GM18867 (cell line): ENCODE data around the gene MFRP.

Experiments
- ATAC-seq: cut with Tn5 transposase; IDR thresholded peaks from one replicate; pipeline ENCODE4 v1.9.1; 2021; ENCODE audit warnings: mild to moderate bottlenecking, moderate library complexity; ENCODE audit not compliant: unreplicated experiment

Gene MFRP

GRCh38 chr11:119338965-119339588 is 7.4 kb downstream of the MFRP start:
- ATAC-seq, result no peak

- ATAC-seq, result no peak
Observed at GRCh38 chr11:119338318-119338890, 8.1 kb downstream of the MFRP start.

GRCh38 chr11:119337581-119338317 is 8.8 kb downstream of the MFRP start:
- no peak for ATAC-seq

GRCh38 chr11:119336744-119337469 is 9.6 kb downstream of the MFRP start:
- no peak for ATAC-seq

GRCh38 chr11:119335655-119336543 is 10.6 kb downstream of the MFRP start:
- no peak for ATAC-seq

- ATAC-seq, result no peak
Observed at GRCh38 chr11:119335091-119335654, 11.3 kb downstream of the MFRP start.

- ATAC-seq, result peak; percentile 91
Observed at GRCh38 chr11:119334174-119334930, 12.2 kb downstream of the MFRP start, which contains the start of gene RNF26. Gene RNF26 (plus strand): TSS chr11:119334527. CDS start chr11:119335123, 596 bp downstream.

- no peak for ATAC-seq
Observed at GRCh38 chr11:119332111-119332765, 14.3 kb downstream of the MFRP start.

- ATAC-seq, result no peak
Observed at GRCh38 chr11:119330237-119330636, 16.3 kb downstream of the MFRP start.

GRCh38 chr11:119329320-119329719 is 17.2 kb downstream of the MFRP start:
- no peak for ATAC-seq

GRCh38 chr11:119324189-119324588 is 22.3 kb downstream of the MFRP start:
- no peak for ATAC-seq

GRCh38 chr11:119323532-119324033 is 22.9 kb downstream of the MFRP start:
- ATAC-seq, result no peak

GRCh38 chr11:119322921-119323531 is 23.5 kb downstream of the MFRP start:
- ATAC-seq, result no peak

- ATAC-seq, result no peak
Observed at GRCh38 chr11:119322360-119322739, 24.2 kb downstream of the MFRP start.

GRCh38 chr11:119320776-119321524 is 25.6 kb downstream of the MFRP start:
- peak; percentile 52 for ATAC-seq

GRCh38 chr11:119320240-119320775 is 26.2 kb downstream of the MFRP start:
- ATAC-seq, result no peak

- no peak for ATAC-seq
Observed at GRCh38 chr11:119319700-119320239, 26.7 kb downstream of the MFRP start.
